ENCODE measurements around the gene VTI1A. TPM values are rescaled to one million over a fixed set of nuclear protein-coding genes. Genes with fewer than 3 reads are reported as not detected.

The VTI1A gene
- total and polyA plus RNA-seq, 12 donors, result 5.2 to 64.1 (median 22.0) TPM

GRCh38 chr10:112710528-112710927 lies 263.5 kb downstream of the VTI1A start:
- intact Hi-C loops (cut with DNase I), result loop anchor here (10.0 kb wide), 2 partner anchors 234 to 424 kb away; no protein-coding TSS in a partner anchor
- H3K4me3 ChIP-seq, result no peak overlapping the region
- H3K4me1 ChIP-seq (replicated peaks in 1 of 2), result no peaks in the 10 kb centered on the region
- H3K36me3 ChIP-seq (replicated peaks in 1 of 2), result no peaks in the 10 kb centered on the region
- H3K27me3 ChIP-seq, result no peaks in the 10 kb centered on the region
- no peak overlapping the region for H3K27ac ChIP-seq
- WGBS, 4 donors, result 79 to 90% (median 84%) methylated on average over 2 of the region's 2 CpGs
- no peaks in the 10 kb centered on the region for H3K9me3 ChIP-seq (replicated peaks in 1 of 3)
- no peak for TF ChIP-seq CTCF (IDR thresholded peaks at IDR 0.05)
- TF ChIP-seq POLR2A (IDR thresholded peaks at IDR 0.05), result no peak
- no peak for DNase-seq

DNA sequence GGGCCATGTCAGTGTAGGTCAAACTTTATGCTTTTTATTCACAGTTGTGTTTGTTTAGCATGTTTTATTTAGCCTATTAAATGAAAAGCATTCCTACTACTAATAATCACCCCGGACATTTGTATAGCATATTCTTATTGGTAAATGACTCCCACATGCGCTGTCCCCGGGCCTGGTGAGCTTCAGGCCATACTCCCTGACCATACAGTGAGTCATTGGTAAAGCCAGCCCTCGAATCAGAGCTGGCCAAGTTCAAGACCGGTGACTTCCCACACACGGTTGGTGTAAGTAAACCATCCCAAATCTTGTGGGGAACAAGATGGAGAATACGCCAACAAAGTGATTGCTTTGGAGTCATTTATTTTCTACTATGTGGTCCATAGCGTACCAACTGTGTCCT lies 264.4 kb downstream of the VTI1A start:
- no peak for DNase-seq
- H3K4me3 ChIP-seq, result no peak overlapping the region
- H3K9me3 ChIP-seq (replicated peaks in 1 of 3), result no peaks in the 10 kb centered on the region
- intact Hi-C loops (cut with DNase I), result loop anchor here (10.0 kb wide), 2 partner anchors 233 to 423 kb away; no protein-coding TSS in a partner anchor
- no peak for TF ChIP-seq CTCF (IDR thresholded peaks at IDR 0.05)
- no peak for TF ChIP-seq POLR2A (IDR thresholded peaks at IDR 0.05)
- no peaks in the 10 kb centered on the region for H3K27me3 ChIP-seq
- H3K27ac ChIP-seq, result no peak overlapping the region
- no peaks in the 10 kb centered on the region for H3K4me1 ChIP-seq (replicated peaks in 1 of 2)
- no peaks in the 10 kb centered on the region for H3K36me3 ChIP-seq (replicated peaks in 1 of 2)
- 89 to 97% (median 93%) methylated on average over 8 of the region's 8 CpGs for WGBS, 4 donors

DNA sequence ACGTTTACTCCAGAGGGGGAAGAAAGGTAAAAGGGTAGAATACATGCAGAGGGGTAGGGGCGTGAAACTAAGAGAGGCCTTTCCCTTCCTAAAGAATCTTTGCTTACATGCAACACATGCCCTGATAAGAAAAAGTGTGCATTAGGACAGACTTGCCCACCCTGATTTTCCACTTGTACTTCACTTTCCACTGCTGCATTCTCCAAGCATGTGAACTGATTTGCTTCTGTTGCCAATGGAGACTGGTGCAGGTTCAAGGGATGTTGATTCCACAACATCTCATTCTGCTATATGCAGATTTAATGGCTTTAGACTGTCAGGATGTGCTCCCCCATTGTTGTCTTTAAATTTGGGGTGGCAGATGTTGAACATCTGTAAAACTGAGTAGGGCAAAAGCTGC lies 265.5 kb downstream of the VTI1A start:
- Histone ChIP-seq H3K9me3 (replicated peaks in 1 of 3) (no peaks in the 10 kb centered on the region), H3K4me1 (replicated peaks in 1 of 2) (no peaks in the 10 kb centered on the region), H3K27me3 (no peaks in the 10 kb centered on the region), H3K4me3 (no peak overlapping the region), H3K27ac (no peak overlapping the region), H3K36me3 (replicated peaks in 1 of 2) (no peaks in the 10 kb centered on the region)
- intact Hi-C loops (cut with DNase I), result loop anchor here (10.0 kb wide), 2 partner anchors 232 to 422 kb away; no protein-coding TSS in a partner anchor
- DNase-seq, result no peak
- TF ChIP-seq CTCF (IDR thresholded peaks at IDR 0.05), result no peak
- no peak for TF ChIP-seq POLR2A (IDR thresholded peaks at IDR 0.05)
- 78 to 85% (median 81%) methylated on average over 2 of the region's 2 CpGs for WGBS, 4 donors

DNA sequence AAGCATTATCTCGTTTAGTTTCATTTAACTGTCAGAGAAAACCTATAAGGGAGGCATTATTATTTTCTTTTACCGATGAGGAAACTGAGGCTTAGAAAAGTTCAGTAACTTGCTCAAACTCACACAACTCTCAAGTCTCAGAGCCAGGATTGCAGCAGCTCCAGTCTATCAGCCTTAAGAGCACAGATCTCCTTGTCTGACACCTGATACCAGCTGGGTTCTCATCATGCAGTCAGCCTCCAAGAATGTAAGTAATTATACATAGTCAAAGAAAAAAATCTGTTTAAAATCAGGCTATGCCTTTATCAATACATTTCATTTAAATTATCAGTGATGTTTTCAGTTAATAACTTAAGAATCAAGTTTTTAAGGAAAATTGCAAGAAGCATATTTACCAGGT lies 266.4 kb downstream of the VTI1A start:
- intact Hi-C loops (cut with DNase I), result loop anchor here (10.0 kb wide), 2 partner anchors 231 to 421 kb away; no protein-coding TSS in a partner anchor
- H3K4me1 ChIP-seq (replicated peaks in 1 of 2), result no peaks in the 10 kb centered on the region
- no peak for DNase-seq
- no peak overlapping the region for H3K27ac ChIP-seq
- TF ChIP-seq CTCF (IDR thresholded peaks at IDR 0.05), result no peak
- no peak for TF ChIP-seq POLR2A (IDR thresholded peaks at IDR 0.05)
- no peak overlapping the region for H3K4me3 ChIP-seq
- 93 to 96% (median 95%) methylated on average over 2 of the region's 2 CpGs for WGBS, 4 donors
- H3K9me3 ChIP-seq (replicated peaks in 1 of 3), result no peaks in the 10 kb centered on the region
- H3K36me3 ChIP-seq (replicated peaks in 1 of 2), result no peaks in the 10 kb centered on the region
- H3K27me3 ChIP-seq, result no peaks in the 10 kb centered on the region

Data from adrenal gland (tissue), 12 donors.